HepG2 (cell line): ENCODE measurements around the gene HBD.

ENCODE experiments used
- CTCF ChIP-seq: sonication (generic); formaldehyde crosslinking; IDR thresholded peaks from 2 replicates; pipeline ENCODE4 v1.5.0; 2020; ENCODE audit warnings: mild to moderate bottlenecking, missing genetic modification reagents, moderate library complexity
- NFRKB ChIP-seq: fragments of 450-650 bp; IDR thresholded peaks from 2 replicates; pipeline ENCODE4 v1.6.1; 2017
- POLR2A ChIP-seq, 2 experiments: IDR thresholded peaks; 2 replicates each; pipeline ENCODE4 v1.6.1; 2011; ENCODE audit warnings: low read depth in 2 of 2, low read length in 2 of 2, mild to moderate bottlenecking in 1 of 2, moderate library complexity in 1 of 2; ENCODE audit not compliant: insufficient read depth in 1 of 2
- RFX1 ChIP-seq: fragments of 450-650 bp; IDR thresholded peaks from 2 replicates; pipeline ENCODE4 v1.6.1; 2017
- SSRP1 ChIP-seq: IDR thresholded peaks from 2 replicates; pipeline ENCODE4 v1.6.1; 2016; ENCODE audit warnings: control low read depth
- THAP8 ChIP-seq: sonication (generic); formaldehyde crosslinking; IDR thresholded peaks from 2 replicates; pipeline ENCODE4 v1.5.1; 2020; ENCODE audit warnings: missing genetic modification reagents, mild to moderate bottlenecking, borderline replicate concordance
- ZBTB44 ChIP-seq: sonication (generic); formaldehyde crosslinking; IDR thresholded peaks from 2 replicates; pipeline ENCODE4 v1.4.0; 2020; ENCODE audit warnings: missing genetic modification reagents
- ZFP1 ChIP-seq: IDR thresholded peaks from 2 replicates; pipeline ENCODE4 v1.6.1; 2016
- ZFP41 ChIP-seq: sonication (generic); formaldehyde crosslinking; IDR thresholded peaks from 2 replicates; pipeline ENCODE4 v1.4.0; 2020; ENCODE audit warnings: mild to moderate bottlenecking, missing genetic modification reagents, borderline replicate concordance
- ZNF296 ChIP-seq: sonication (generic); formaldehyde crosslinking; conservative IDR thresholded peaks from 2 replicates; pipeline ENCODE4 v1.5.0; 2020; ENCODE audit warnings: mild to moderate bottlenecking, missing genetic modification reagents
- ZNF446 ChIP-seq: sonication (generic); formaldehyde crosslinking; IDR thresholded peaks from 2 replicates; pipeline ENCODE4 v1.5.0; 2020; ENCODE audit warnings: mild to moderate bottlenecking, missing genetic modification reagents
- ZNF543 ChIP-seq: sonication (generic); formaldehyde crosslinking; IDR thresholded peaks from 2 replicates; pipeline ENCODE4 v1.4.0; 2020; ENCODE audit warnings: mild to moderate bottlenecking, missing genetic modification reagents
- ZNF878 ChIP-seq: sonication (generic); formaldehyde crosslinking; IDR thresholded peaks from 2 replicates; pipeline ENCODE4 v1.8.1; 2023; ENCODE audit warnings: mild to moderate bottlenecking, missing genetic modification reagents, moderate library complexity

- TF ChIP-seq ZNF446 (no peak), CTCF (CRISPR knock-in tag) (no peak), ZNF543 (CRISPR knock-in tag) (no peak), ZFP1 (CRISPR knock-in tag) (no peak), THAP8 (CRISPR knock-in tag) (no peak), RFX1 (no peak), ZBTB44 (CRISPR knock-in tag) (no peak), NFRKB (no peak), ZNF878 (CRISPR knock-in tag) (no peak), ZFP41 (CRISPR knock-in tag) (no peak), ZNF296 (no peak), SSRP1 (no peak), POLR2A (IDR thresholded peaks at IDR 0.05; ENCODE audit: insufficient read depth in 1 of 2, low read depth in 2 of 2, low read length in 2 of 2) (no peak)
These were observed 7.2 kb upstream of the HBD start for GRCh38 chr11:5241458-5241857.
